KBM-7 (cell line): ENCODE data around the gene SPATA21.

Experiments used
- DNase-seq: peaks from one replicate; pipeline ENCODE4 v3.0.0-alpha.2; 2015
- in situ Hi-C: fragments of 300-500 bp; cut with MboI; formaldehyde crosslinking; loops from 2 replicates; pipeline ENCODE4 v1.14.3; 2020; ENCODE audit warnings: low sequenced_read_pairs, low pct_unique_long_range_greater_than_20kb, mixed read lengths

The SPATA21 gene

GRCh38 chr1:16430606-16431005 is 6.6 kb downstream of the SPATA21 start:
- peak; percentile 23 for DNase-seq
- in situ Hi-C loops: no loop called here

GRCh38 chr1:16425125-16426025 is 11.8 kb downstream of the SPATA21 start:
- DNase-seq: no peak
- in situ Hi-C loops: no loop called here

GRCh38 chr1:16422041-16422440 is 15.2 kb downstream of the SPATA21 start:
- no peak for DNase-seq
- in situ Hi-C loops: no loop called here

- in situ Hi-C loops: no loop called here
- no peak for DNase-seq
Measured at GRCh38 chr1:16421201-16421600, 16.0 kb downstream of the SPATA21 start.

- in situ Hi-C loops: no loop called here
- no peak for DNase-seq
Measured at GRCh38 chr1:16420424-16421118, 16.7 kb downstream of the SPATA21 start.

- no peak for DNase-seq
- in situ Hi-C loops: no loop called here
Measured at GRCh38 chr1:16418823-16419425, 18.3 kb downstream of the SPATA21 start.

- in situ Hi-C loops: no loop called here
- DNase-seq: no peak
Measured at GRCh38 chr1:16413191-16413590, 24.0 kb downstream of the SPATA21 start.

- in situ Hi-C loops: no loop called here
- DNase-seq: no peak
Measured at GRCh38 chr1:16410803-16411202, 26.4 kb downstream of the SPATA21 start.

- in situ Hi-C loops: no loop called here
- DNase-seq: no peak
Measured at GRCh38 chr1:16409536-16410152, 27.6 kb downstream of the SPATA21 start.

- no peak for DNase-seq
- in situ Hi-C loops: no loop called here
Measured at GRCh38 chr1:16406868-16407267, 30.4 kb downstream of the SPATA21 start.

- no peak for DNase-seq
- in situ Hi-C loops: no loop called here
Measured at GRCh38 chr1:16405441-16405840, 31.8 kb downstream of the SPATA21 start.

- no peak for DNase-seq
- in situ Hi-C loops: no loop called here
Measured at GRCh38 chr1:16402742-16403141, 34.5 kb downstream of the SPATA21 start.

- in situ Hi-C loops: no loop called here
- DNase-seq: no peak
Measured at GRCh38 chr1:16398371-16398953, 38.8 kb downstream of the SPATA21 start.

GRCh38 chr1:16397120-16397519 is 40.1 kb downstream of the SPATA21 start:
- in situ Hi-C loops: no loop called here
- peak; percentile 66 for DNase-seq

GRCh38 chr1:16396591-16396990 is 40.6 kb downstream of the SPATA21 start:
- in situ Hi-C loops: no loop called here
- no peak for DNase-seq

- in situ Hi-C loops: no loop called here
- no peak for DNase-seq
Measured at GRCh38 chr1:16394977-16395376, 42.2 kb downstream of the SPATA21 start.

GRCh38 chr1:16393570-16394521 is 43.4 kb downstream of the SPATA21 start:
- DNase-seq: no peak
- in situ Hi-C loops: no loop called here
